ENCODE measurements around the gene ATRIP. TPM values are rescaled to one million over a fixed set of nuclear protein-coding genes. Genes with fewer than 3 reads are reported as not detected.

The ATRIP gene
- total and polyA plus RNA-seq, 2 of the 4 experiments (the other 2 are of a cell fraction), result 6.8 to 10.8 TPM

- peaks cover 19% of the 10 kb centered on the region for H3K4me1 ChIP-seq (ENCODE audit: control insufficient read depth, insufficient read depth, low read length)
- no peak overlapping the region for H4K5ac ChIP-seq (ENCODE audit: low read depth, low read length)
- no peak overlapping the region for H4K91ac ChIP-seq (ENCODE audit: insufficient read depth, low read depth, low read length)
- H3K79me1 ChIP-seq (ENCODE audit: low read depth in 1 of 2, low read length in 2 of 2), result peaks cover 0 to 26% of the 10 kb centered on the region in 2 experiments
- no peaks in the 10 kb centered on the region for H3K27me3 ChIP-seq (ENCODE audit: control insufficient read depth, insufficient read depth, low read length)
- CTCF ChIA-PET, result no interaction called here
- H3K56ac ChIP-seq (ENCODE audit: extremely low read depth, insufficient read depth, low read length), result no peak overlapping the region
- H3K4me2 ChIP-seq (ENCODE audit: low read depth, low read length), result no peak overlapping the region
- BruUV-seq (replicated peaks), result no TSS peak
- POLR2A ChIA-PET (ENCODE audit: unreplicated experiment), result no interaction called here
- dilution Hi-C loops (cut with HindIII; ENCODE audit: low sequenced_read_pairs, unreplicated experiment) (no loop called here), intact Hi-C loops (cut with micrococcal nuclease) (no loop called here), in situ Hi-C loops (cut with MboI; ENCODE audit: low sequenced_read_pairs) (loop anchor here (10.0 kb wide), 1 partner anchor 201 kb away; the partner anchor contains the start of gene CELSR3)
- no peak overlapping the region for H2AK5ac ChIP-seq (ENCODE audit: low read depth, low read length)
- no peak overlapping the region for H3K18ac ChIP-seq (ENCODE audit: low read depth, low read length)
- H3K14ac ChIP-seq (replicated peaks; ENCODE audit: low read depth, low read length), result no peak overlapping the region
- 80% methylated on average over 2 of the region's 9 CpGs; no CpG with 5 or more reads in 1 of the 2 experiments for WGBS, 2 experiments (ENCODE audit: extremely low coverage in 2 of 2, insufficient read length in 1 of 2)
- no peak overlapping the region for H3K27ac ChIP-seq (ENCODE audit: insufficient read depth, low read length)
- H4K20me1 ChIP-seq (ENCODE audit: insufficient read depth, low read length), result no peaks in the 10 kb centered on the region; the same call in 1 of the 2 replicates
- H3K36me3 ChIP-seq (ENCODE audit: control insufficient read depth, insufficient read depth, low read length), result peaks cover 41% of the 10 kb centered on the region
- no peak overlapping the region for H2BK120ac ChIP-seq (ENCODE audit: low read depth, low read length)
- H2AK9ac ChIP-seq (replicated peaks; ENCODE audit: low read depth, low read length, poor library complexity), result no peak overlapping the region
- no peak overlapping the region for H2BK20ac ChIP-seq (ENCODE audit: low read depth, low read length)
- ATAC-seq (ENCODE audit: low read depth) (no peak), DNase-seq (no peak)
- no peaks in the 10 kb centered on the region for H3K9me3 ChIP-seq (ENCODE audit: control insufficient read depth, insufficient read depth, low read length)
- H4K8ac ChIP-seq (ENCODE audit: low read depth in 2 of 2, low read length in 2 of 2), result no peak overlapping the region
- H3K4me3 ChIP-seq (ENCODE audit: insufficient read depth, low read depth, low read length), result no peak overlapping the region
- no peak overlapping the region for H2BK5ac ChIP-seq (ENCODE audit: low read depth, low read length, poor library complexity, severe bottlenecking)
- no peak overlapping the region for H2AFZ ChIP-seq (replicated peaks; ENCODE audit: low read length, poor library complexity)
- H3K9ac ChIP-seq (ENCODE audit: low read depth, low read length), result no peak overlapping the region
- no peak overlapping the region for H3K4ac ChIP-seq (ENCODE audit: low read depth, low read length)
- no peak overlapping the region for H3K23ac ChIP-seq (ENCODE audit: low read depth, low read length)
- peaks cover 4% of the 10 kb centered on the region; the same call in 1 of the 2 replicates for H3K9me1 ChIP-seq (ENCODE audit: insufficient read depth, low read length)
- TF ChIP-seq RAD21 (IDR thresholded peaks at IDR 0.05; ENCODE audit: low read length) (no peak), RFX5 (IDR thresholded peaks at IDR 0.05; ENCODE audit: low read depth, low read length) (no peak), BHLHE40 (IDR thresholded peaks at IDR 0.05; ENCODE audit: low read depth, low read length) (no peak), RCOR1 (IDR thresholded peaks at IDR 0.05; ENCODE audit: insufficient replicate concordance, low read length) (no peak), MXI1 (IDR thresholded peaks at IDR 0.05; ENCODE audit: borderline replicate concordance, low read depth, low read length) (no peak), FOS (IDR thresholded peaks at IDR 0.05; ENCODE audit: low read depth, low read length) (no peak), SMC3 (IDR thresholded peaks at IDR 0.05; ENCODE audit: low read depth, low read length) (no peak), MAZ (IDR thresholded peaks at IDR 0.05; ENCODE audit: borderline replicate concordance, low read depth, low read length) (no peak), POLR2A (IDR thresholded peaks at IDR 0.05; ENCODE audit: low read depth, low read length) (no peak), USF2 (IDR thresholded peaks at IDR 0.05; ENCODE audit: low read depth, low read length) (no peak), CEBPB (IDR thresholded peaks at IDR 0.05; ENCODE audit: low read depth, low read length) (no peak), CHD1 (IDR thresholded peaks at IDR 0.05; ENCODE audit: low read depth, low read length) (no peak), CTCF (conservative IDR thresholded peaks at IDR 0.05; ENCODE audit: low read depth, low read length) (no peak), ELK1 (IDR thresholded peaks at IDR 0.05; ENCODE audit: borderline replicate concordance, low read depth, low read length) (no peak), NFE2L2 (IDR thresholded peaks at IDR 0.05; ENCODE audit: low read depth, low read length) (no peak), MAFK (IDR thresholded peaks at IDR 0.05; ENCODE audit: low read depth, low read length) (no peak)
- no peak overlapping the region for H2BK15ac ChIP-seq (ENCODE audit: low read depth, low read length)
Observed at GRCh38 chr3:48463703-48464102, 17.2 kb downstream of the ATRIP start.

Data from IMR-90 (cell line).